ENCODE results near the gene PLCB2. TPM values are rescaled to one million over a fixed set of nuclear protein-coding genes. Genes with fewer than 3 reads are reported as not detected.

The PLCB2 gene
- total and polyA plus RNA-seq, 9 of the 15 experiments (the other 6 are each of a cell fraction or from before 2014, with no cell fraction given), result 0.37 to 12.3 (median 8.0) TPM

DNA sequence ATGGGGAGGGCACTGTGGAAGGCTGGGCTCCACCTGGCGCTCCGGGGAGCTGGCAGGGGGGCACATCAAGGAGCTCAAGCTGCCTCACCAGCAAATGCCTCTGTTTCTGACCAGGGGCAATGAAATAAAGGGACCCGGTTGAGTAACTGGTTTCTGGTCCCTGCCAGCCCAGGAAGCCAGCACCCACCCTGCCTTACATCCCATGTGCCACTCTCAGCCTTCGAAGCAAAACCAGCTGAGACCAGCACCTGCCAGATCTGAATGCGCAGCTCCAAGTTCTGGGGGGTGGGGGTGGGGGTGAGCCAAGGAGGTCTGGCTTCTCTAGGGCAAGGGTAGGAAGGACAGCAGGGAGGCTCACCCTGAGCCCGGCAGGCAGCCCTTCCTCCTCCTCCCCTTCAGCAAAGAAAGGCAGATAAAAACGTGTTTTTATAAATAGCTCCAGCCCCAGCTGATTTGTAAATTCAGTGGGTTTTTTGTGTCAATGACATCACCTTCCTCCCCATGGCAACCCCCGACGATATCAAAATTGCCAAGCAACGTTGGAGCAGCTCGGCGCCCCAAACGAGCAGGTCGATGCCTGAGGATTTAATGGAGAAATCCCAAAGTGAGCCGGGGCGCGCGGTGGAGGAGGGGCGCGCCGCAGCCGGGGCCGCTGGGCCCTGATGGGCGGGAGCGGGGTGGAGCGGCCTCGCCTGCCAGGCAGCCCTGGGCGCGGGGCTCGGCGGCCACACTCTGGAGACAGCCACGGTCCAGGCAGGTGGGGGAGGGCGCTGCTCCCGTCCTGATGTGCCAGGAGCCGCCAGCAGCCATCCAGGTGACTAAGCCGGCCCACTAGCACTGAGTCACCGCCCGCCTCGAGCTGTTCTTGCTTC is 69.0 kb downstream of the PLCB2 start, which contains the start of gene PAK6 (continued):
- TF ChIP-seq CTBP1 (IDR thresholded peaks at IDR 0.05; ENCODE audit: borderline replicate concordance) (peak; percentile 61), SNRNP70 (optimal IDR thresholded peaks at IDR 0.05; ENCODE audit: low read depth, low read length) (no peak), CHD1 (IDR thresholded peaks at IDR 0.05; ENCODE audit: low read length) (no peak), TRIM24 (IDR thresholded peaks at IDR 0.05) (no peak), RBM34 (IDR thresholded peaks at IDR 0.05; ENCODE audit: borderline replicate concordance, insufficient read depth, low read length) (no peak)
- TF ChIP-seq, protein P1, sequence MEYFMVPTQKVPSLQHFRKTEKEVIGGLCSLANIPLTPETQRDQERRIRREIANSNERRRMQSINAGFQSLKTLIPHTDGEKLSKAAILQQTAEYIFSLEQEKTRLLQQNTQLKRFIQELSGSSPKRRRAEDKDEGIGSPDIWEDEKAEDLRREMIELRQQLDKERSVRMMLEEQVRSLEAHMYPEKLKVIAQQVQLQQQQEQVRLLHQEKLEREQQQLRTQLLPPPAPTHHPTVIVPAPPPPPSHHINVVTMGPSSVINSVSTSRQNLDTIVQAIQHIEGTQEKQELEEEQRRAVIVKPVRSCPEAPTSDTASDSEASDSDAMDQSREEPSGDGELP (CRISPR knock-in tag; IDR thresholded peaks at IDR 0.05; ENCODE audit: borderline replicate concordance), result peak; percentile 69

Other genes with a start within 250 kb of the PLCB2 start
Only the 7 nearest of the 12 such genes appear.
- gene PAK6, start 68.9 kb downstream of the PLCB2 start, total RNA-seq (2014; rRNA removed), result 0.08 and 0.09 TPM in 2 replicates
- 0.22 TPM in 1 of 2 replicates, not detected in the other for gene PAK6, start 68.9 kb downstream of the PLCB2 start, total RNA-seq (2014; rRNA removed; fragmentation: Illumina TruSeq; extraction: Trizol)
- gene PAK6, start 68.9 kb downstream of the PLCB2 start, total RNA-seq (2015; rRNA removed; fragmentation: Illumina TruSeq; extraction: Trizol), result 0.08 TPM in 1 of 2 replicates, not detected in the other
- gene PAK6, start 68.9 kb downstream of the PLCB2 start, total RNA-seq (2021), result 0.20 and 0.47 TPM in 2 replicates
- 0.28 and 0.74 TPM in 2 replicates for gene PAK6, start 68.9 kb downstream of the PLCB2 start, polyA plus RNA-seq (2011; rRNA removed)
- gene PAK6, start 68.9 kb downstream of the PLCB2 start, polyA plus RNA-seq (2014; fragmentation: Illumina TruSeq; extraction: Trizol), result 0.16 and 0.33 TPM in 2 replicates
- under 1 TPM in 1 of 2 experiments, not detected in 1; 0.03 TPM for gene PAK6, start 68.9 kb downstream of the PLCB2 start, polyA plus RNA-seq (2014; fragmentation: Nextera tagmentation; extraction: Ambion mirVana)
- gene PAK6, start 68.9 kb downstream of the PLCB2 start, polyA plus RNA-seq (2014; rRNA removed), result 0.04 and 0.07 TPM in 2 replicates
- gene ANKRD63, start 24.9 kb downstream of the PLCB2 start, total RNA-seq (2014; rRNA removed), result 2.0 and 2.5 TPM in 2 replicates
- gene ANKRD63, start 24.9 kb downstream of the PLCB2 start, total RNA-seq (2014; rRNA removed; fragmentation: Illumina TruSeq; extraction: Trizol), result not detected in 2 replicates
- not detected in 2 replicates for gene ANKRD63, start 24.9 kb downstream of the PLCB2 start, total RNA-seq (2015; rRNA removed; fragmentation: Illumina TruSeq; extraction: Trizol)
- gene ANKRD63, start 24.9 kb downstream of the PLCB2 start, total RNA-seq (2021), result 1.8 and 2.5 TPM in 2 replicates
- 0.19 TPM in 1 of 2 replicates, not detected in the other for gene ANKRD63, start 24.9 kb downstream of the PLCB2 start, polyA plus RNA-seq (2011; rRNA removed)
- gene ANKRD63, start 24.9 kb downstream of the PLCB2 start, polyA plus RNA-seq (2014; fragmentation: Illumina TruSeq; extraction: Trizol), result not detected in 2 replicates
- gene ANKRD63, start 24.9 kb downstream of the PLCB2 start, polyA plus RNA-seq (2014; fragmentation: Nextera tagmentation; extraction: Ambion mirVana), result not detected
- gene ANKRD63, start 24.9 kb downstream of the PLCB2 start, polyA plus RNA-seq (2014; rRNA removed), result 0.63 and 1.3 TPM in 2 replicates
- gene INAFM2, start 15.8 kb upstream of the PLCB2 start, total RNA-seq (2014; rRNA removed), result 27.1 and 27.8 TPM in 2 replicates
- 29.1 and 30.4 TPM in 2 replicates for gene INAFM2, start 15.8 kb upstream of the PLCB2 start, total RNA-seq (2014; rRNA removed; fragmentation: Illumina TruSeq; extraction: Trizol)
- gene INAFM2, start 15.8 kb upstream of the PLCB2 start, total RNA-seq (2015; rRNA removed; fragmentation: Illumina TruSeq; extraction: Trizol), result 29.4 and 32.1 TPM in 2 replicates
- 37.4 and 43.1 TPM in 2 replicates for gene INAFM2, start 15.8 kb upstream of the PLCB2 start, total RNA-seq (2021)
- gene INAFM2, start 15.8 kb upstream of the PLCB2 start, polyA plus RNA-seq (2011; rRNA removed), result 26.7 and 27.9 TPM in 2 replicates
- gene INAFM2, start 15.8 kb upstream of the PLCB2 start, polyA plus RNA-seq (2014; fragmentation: Illumina TruSeq; extraction: Trizol), result 20.3 and 25.5 TPM in 2 replicates
- 10 to 100 TPM; 11.8 to 12.3 TPM for gene INAFM2, start 15.8 kb upstream of the PLCB2 start, polyA plus RNA-seq (2014; fragmentation: Nextera tagmentation; extraction: Ambion mirVana)
- 27.2 and 28.2 TPM in 2 replicates for gene INAFM2, start 15.8 kb upstream of the PLCB2 start, polyA plus RNA-seq (2014; rRNA removed)
- 0.08 TPM in 1 of 2 replicates, not detected in the other for gene CCDC9B, start 33.0 kb upstream of the PLCB2 start, total RNA-seq (2014; rRNA removed)
- 0.36 and 0.38 TPM in 2 replicates for gene CCDC9B, start 33.0 kb upstream of the PLCB2 start, total RNA-seq (2014; rRNA removed; fragmentation: Illumina TruSeq; extraction: Trizol)
- 0.26 and 0.47 TPM in 2 replicates for gene CCDC9B, start 33.0 kb upstream of the PLCB2 start, total RNA-seq (2015; rRNA removed; fragmentation: Illumina TruSeq; extraction: Trizol)
- 0.33 and 0.56 TPM in 2 replicates for gene CCDC9B, start 33.0 kb upstream of the PLCB2 start, total RNA-seq (2021)
- 0.04 TPM in 2 replicates for gene CCDC9B, start 33.0 kb upstream of the PLCB2 start, polyA plus RNA-seq (2011; rRNA removed)
- 0.16 and 0.17 TPM in 2 replicates for gene CCDC9B, start 33.0 kb upstream of the PLCB2 start, polyA plus RNA-seq (2014; fragmentation: Illumina TruSeq; extraction: Trizol)
- gene CCDC9B, start 33.0 kb upstream of the PLCB2 start, polyA plus RNA-seq (2014; fragmentation: Nextera tagmentation; extraction: Ambion mirVana), result under 1 TPM; 0.01 to 0.03 TPM
- gene CCDC9B, start 33.0 kb upstream of the PLCB2 start, polyA plus RNA-seq (2014; rRNA removed), result 0.05 and 0.15 TPM in 2 replicates
- gene PHGR1, start 43.1 kb upstream of the PLCB2 start, total RNA-seq (2014; rRNA removed), result not detected in 2 replicates
- not detected in 2 replicates for gene PHGR1, start 43.1 kb upstream of the PLCB2 start, total RNA-seq (2014; rRNA removed; fragmentation: Illumina TruSeq; extraction: Trizol)
- not detected in 2 replicates for gene PHGR1, start 43.1 kb upstream of the PLCB2 start, total RNA-seq (2015; rRNA removed; fragmentation: Illumina TruSeq; extraction: Trizol)
- 0.65 TPM in 1 of 2 replicates, not detected in the other for gene PHGR1, start 43.1 kb upstream of the PLCB2 start, total RNA-seq (2021)
- not detected in 2 replicates for gene PHGR1, start 43.1 kb upstream of the PLCB2 start, polyA plus RNA-seq (2011; rRNA removed)
- not detected in 2 replicates for gene PHGR1, start 43.1 kb upstream of the PLCB2 start, polyA plus RNA-seq (2014; fragmentation: Illumina TruSeq; extraction: Trizol)
- not detected for gene PHGR1, start 43.1 kb upstream of the PLCB2 start, polyA plus RNA-seq (2014; fragmentation: Nextera tagmentation; extraction: Ambion mirVana)
- not detected in 2 replicates for gene PHGR1, start 43.1 kb upstream of the PLCB2 start, polyA plus RNA-seq (2014; rRNA removed)
- 0.08 and 0.09 TPM in 2 replicates for gene DISP2, start 50.3 kb upstream of the PLCB2 start, total RNA-seq (2014; rRNA removed)
- gene DISP2, start 50.3 kb upstream of the PLCB2 start, total RNA-seq (2014; rRNA removed; fragmentation: Illumina TruSeq; extraction: Trizol), result 0.22 and 0.29 TPM in 2 replicates
- 0.11 and 0.22 TPM in 2 replicates for gene DISP2, start 50.3 kb upstream of the PLCB2 start, total RNA-seq (2015; rRNA removed; fragmentation: Illumina TruSeq; extraction: Trizol)
- 0.74 and 0.89 TPM in 2 replicates for gene DISP2, start 50.3 kb upstream of the PLCB2 start, total RNA-seq (2021)
- 0.06 and 0.16 TPM in 2 replicates for gene DISP2, start 50.3 kb upstream of the PLCB2 start, polyA plus RNA-seq (2011; rRNA removed)
- gene DISP2, start 50.3 kb upstream of the PLCB2 start, polyA plus RNA-seq (2014; fragmentation: Illumina TruSeq; extraction: Trizol), result 0.25 and 0.29 TPM in 2 replicates
- under 1 TPM in 1 of 2 experiments, not detected in 1; 0.08 TPM for gene DISP2, start 50.3 kb upstream of the PLCB2 start, polyA plus RNA-seq (2014; fragmentation: Nextera tagmentation; extraction: Ambion mirVana)
- 0.08 and 0.09 TPM in 2 replicates for gene DISP2, start 50.3 kb upstream of the PLCB2 start, polyA plus RNA-seq (2014; rRNA removed)
- gene KNSTRN, start 74.8 kb upstream of the PLCB2 start, total RNA-seq (2014; rRNA removed), result 51.4 and 62.3 TPM in 2 replicates
- 88.2 and 99.8 TPM in 2 replicates for gene KNSTRN, start 74.8 kb upstream of the PLCB2 start, total RNA-seq (2014; rRNA removed; fragmentation: Illumina TruSeq; extraction: Trizol)
- 85.8 and 87.3 TPM in 2 replicates for gene KNSTRN, start 74.8 kb upstream of the PLCB2 start, total RNA-seq (2015; rRNA removed; fragmentation: Illumina TruSeq; extraction: Trizol)
- 64.3 and 65.7 TPM in 2 replicates for gene KNSTRN, start 74.8 kb upstream of the PLCB2 start, total RNA-seq (2021)
- 59.7 and 80.0 TPM in 2 replicates for gene KNSTRN, start 74.8 kb upstream of the PLCB2 start, polyA plus RNA-seq (2011; rRNA removed)
- 74.7 and 75.0 TPM in 2 replicates for gene KNSTRN, start 74.8 kb upstream of the PLCB2 start, polyA plus RNA-seq (2014; fragmentation: Illumina TruSeq; extraction: Trizol)
- 10 to 100 TPM; 48.7 to 66.3 TPM for gene KNSTRN, start 74.8 kb upstream of the PLCB2 start, polyA plus RNA-seq (2014; fragmentation: Nextera tagmentation; extraction: Ambion mirVana)
- 61.9 and 63.9 TPM in 2 replicates for gene KNSTRN, start 74.8 kb upstream of the PLCB2 start, polyA plus RNA-seq (2014; rRNA removed)